Cardiac muscle cell (in vitro differentiated cells and primary cell): ENCODE data around the gene TAS2R31. TPM values are rescaled to one million over a fixed set of nuclear protein-coding genes. Genes with fewer than 3 reads are reported as not detected.

Source experiments
- DNase-seq, 2 donors: peaks; one replicate each; pipeline versions ENCODE4 v3.0.0 to v3.0.0-alpha.2; 2010 to 2017; ENCODE audit warnings: low read depth in 1 of 2, low spot score in 1 of 2
- H3K27ac ChIP-seq: fragments of 200-600 bp; sonication (generic); 2 replicates; pipeline ENCODE4 v1.5.1; 2016
- H3K27me3 ChIP-seq: fragments of 200-600 bp; sonication (generic); 2 replicates; pipeline ENCODE4 v1.6.0; 2016; ENCODE audit warnings: control low read depth
- H3K36me3 ChIP-seq: fragments of 200-600 bp; sonication (generic); 2 replicates; pipeline ENCODE4 v1.5.1; 2016; ENCODE audit warnings: control low read depth
- H3K4me1 ChIP-seq: fragments of 200-600 bp; sonication (generic); 2 replicates; pipeline ENCODE4 v1.8.1; 2017; ENCODE audit warnings: low read depth, mild to moderate bottlenecking, mixed run types
- H3K4me3 ChIP-seq: fragments of 200-600 bp; sonication (generic); 2 replicates; pipeline ENCODE4 v1.5.1; 2016; ENCODE audit warnings: mild to moderate bottlenecking
- H3K9me3 ChIP-seq: fragments of 200-600 bp; sonication (generic); 2 replicates; pipeline ENCODE4 v1.5.1; 2017; ENCODE audit warnings: low read depth, mild to moderate bottlenecking, control low read depth
- CTCF ChIP-seq: IDR thresholded peaks from 2 replicates; pipeline ENCODE4 v1.5.1; 2012; ENCODE audit warnings: low read depth, mild to moderate bottlenecking, low read length
- polyA plus RNA-seq: library from polyadenylated mRNA; unstranded; fragments of >200 nt; fragmentation: Nextera tagmentation; extraction: Ambion mirVana; gene quantifications from 2 replicates; pipeline ENCODE4 v1.2.1, GENCODE V29; 2016
- total RNA-seq: library from RNA; depleted of rRNA; stranded (reverse); fragments of >200 nt; gene quantifications from 2 replicates; pipeline ENCODE4 v1.2.3, GENCODE V29; 2016

TAS2R31 gene
- total and polyA plus RNA-seq, 2 experiments from 2014 or later = 0.29 to 3.0 TPM

GRCh38 chr12:11016937-11017336, 14.3 kb downstream of the TAS2R31 start:
- no peak for TF ChIP-seq CTCF
- Histone ChIP-seq H3K9me3 (no peaks in the 10 kb centered on the region), H3K36me3 (no peaks in the 10 kb centered on the region), H3K4me1 (no peaks in the 10 kb centered on the region), H3K4me3 (no peak overlapping the region), H3K27me3 (no peaks in the 10 kb centered on the region), H3K27ac (no peak overlapping the region)
- no peak for DNase-seq

- Histone ChIP-seq H3K9me3 (no peaks in the 10 kb centered on the region), H3K36me3 (no peaks in the 10 kb centered on the region), H3K4me1 (no peaks in the 10 kb centered on the region), H3K27ac (no peak overlapping the region), H3K27me3 (no peaks in the 10 kb centered on the region), H3K4me3 (no peak overlapping the region)
- DNase-seq = no peak
- no peak for TF ChIP-seq CTCF
These were observed 15.3 kb downstream of the TAS2R31 start for GRCh38 chr12:11015775-11016430.

- no peak for DNase-seq
- Histone ChIP-seq H3K27ac (no peak overlapping the region), H3K27me3 (no peaks in the 10 kb centered on the region), H3K4me1 (no peaks in the 10 kb centered on the region), H3K9me3 (no peaks in the 10 kb centered on the region), H3K4me3 (no peak overlapping the region), H3K36me3 (no peaks in the 10 kb centered on the region)
- TF ChIP-seq CTCF = no peak
These were observed 17.0 kb downstream of the TAS2R31 start for GRCh38 chr12:11014234-11014633.

GRCh38 chr12:11007608-11008007, 23.6 kb downstream of the TAS2R31 start:
- no peak overlapping the region for H3K27ac ChIP-seq
- TF ChIP-seq CTCF = no peak
- no peak for DNase-seq
- H3K27me3 ChIP-seq = no peaks in the 10 kb centered on the region
- no peaks in the 10 kb centered on the region for H3K9me3 ChIP-seq
- no peak overlapping the region for H3K4me3 ChIP-seq
- H3K36me3 ChIP-seq = no peaks in the 10 kb centered on the region
- H3K4me1 ChIP-seq = no peaks in the 10 kb centered on the region

- no peak for DNase-seq
- Histone ChIP-seq H3K4me3 (no peak within 1 kb of the TSS), H3K27ac (no peak within 1 kb of the TSS), H3K4me1 (no peaks in the 10 kb centered on the region), H3K27me3 (no peaks in the 10 kb centered on the region), H3K9me3 (no peaks in the 10 kb centered on the region), H3K36me3 (peaks cover 3% of the 10 kb centered on the region)
- no peak for TF ChIP-seq CTCF
These were observed 33.0 kb downstream of the TAS2R31 start, which contains the start of gene TAS2R20 for GRCh38 chr12:10998204-10998603. TSS of gene TAS2R20 (minus strand) at chr12:10998304. CDS start at chr12:10997875, 429 bp downstream.
